HCT116 (cell line): ENCODE results near the gene CIT. TPM values are rescaled to one million over a fixed set of nuclear protein-coding genes. Genes with fewer than 3 reads are reported as not detected.

Experiments
- ATAC-seq: fragments of 200-7000 bp; cut with Tn5 transposase; 2 replicates; pipeline ENCODE4 v1.9.1; 2020; ENCODE audit warnings: mild to moderate bottlenecking, moderate library complexity
- BruUV-seq: library from RNA; stranded (reverse); fragments of 400-500 nt; replicated peaks from 2 replicates; lab custom pipeline; 2021; lab: Mats Ljungman, UMichigan
- CTCF ChIA-PET: fragments of 300-600 bp; sonication (Branson Sonifier 250); formaldehyde crosslinking; loops from one replicate; lab custom pipeline; 2021; ENCODE audit warnings: antibody characterized with exemption; lab: Charles Lee
- POLR2A ChIA-PET: fragments of 300-600, 350-600 bp; sonication (Branson Sonifier 250); formaldehyde crosslinking; loops from one replicate; lab custom pipeline; 2021; ENCODE audit warnings: antibody characterized with exemption; lab: Charles Lee
- RAD21 ChIA-PET, 2 experiments: fragments of 300-600 bp; sonication (Branson Sonifier 250); formaldehyde crosslinking; loops; one replicate each; lab custom pipeline; 2023; ENCODE audit warnings: low total read pairs in 2 of 2; ENCODE audit not compliant: uncharacterized antibody in 2 of 2, unreplicated experiment in 2 of 2, low non-redundant PET in 1 of 2; lab: Charles Lee
- DNase-seq: peaks from one replicate; pipeline ENCODE4 v3.0.0-alpha.2; 2010; ENCODE audit warnings: low read depth, low spot score
- H2AFZ ChIP-seq: fragments of 200-600 bp; shearing (Covaris generic), sonication (generic); 2 replicates; pipeline ENCODE4 v1.6.1; 2017; ENCODE audit warnings: low read depth, mixed run types, mixed read lengths, antibody characterized with exemption, low read length; ENCODE audit not compliant: poor library complexity, severe bottlenecking
- H3K27ac ChIP-seq: 2 replicates; pipeline ENCODE4 v1.5.1; 2012; ENCODE audit warnings: low read depth, low read length
- H3K27me3 ChIP-seq: fragments of 200-600 bp; sonication (generic); 2 replicates; pipeline ENCODE4 v1.6.1; 2016; ENCODE audit warnings: mixed run types, low read length, mixed read lengths; ENCODE audit not compliant: insufficient read depth
- H3K36me3 ChIP-seq, 2 experiments: fragments of 200-500 bp in 1 of 2; fragments of 200-600 bp in 1 of 2; sonication (Bioruptor generic) in 1 of 2; sonication (generic) in 1 of 2; 2 replicates each; pipeline versions ENCODE4 v1.5.1 to v1.6.1; 2014 to 2016; ENCODE audit warnings: low read length in 2 of 2, inconsistent platforms in 1 of 2, mixed read lengths in 1 of 2, mixed run types in 1 of 2; ENCODE audit not compliant: insufficient read depth in 2 of 2, control insufficient read depth in 1 of 2
- H3K4me1 ChIP-seq, 2 experiments: fragments of 200-600 bp in 1 of 2; sonication (generic) in 1 of 2; 2 replicates each; pipeline versions ENCODE4 v1.5.1 to v1.6.1; 2012 to 2017; ENCODE audit warnings: low read length in 2 of 2, inconsistent platforms in 1 of 2, mild to moderate bottlenecking in 1 of 2, mixed read lengths in 1 of 2, mixed run types in 1 of 2, moderate library complexity in 1 of 2; ENCODE audit not compliant: insufficient read depth in 2 of 2, control insufficient read depth in 1 of 2
- H3K4me2 ChIP-seq: fragments of 200-600 bp; sonication (generic); 2 replicates; pipeline ENCODE4 v1.6.1; 2017; ENCODE audit warnings: mixed run types, low read length, mixed read lengths
- H3K4me3 ChIP-seq, 2 experiments: fragments of 200-600 bp in 1 of 2; sonication (generic) in 1 of 2; replicated peaks in 1 of 2; 2 replicates each; pipeline ENCODE4 v1.5.1; 2011 to 2016; ENCODE audit warnings: low read length in 2 of 2, control low read depth in 1 of 2, low read depth in 1 of 2, mild to moderate bottlenecking in 1 of 2, mixed read lengths in 1 of 2, mixed run types in 1 of 2
- H3K79me2 ChIP-seq: fragments of 200-600 bp; sonication (generic); 2 replicates; pipeline ENCODE4 v1.6.1; 2017; ENCODE audit warnings: mild to moderate bottlenecking, mixed run types, low read length, moderate library complexity, mixed read lengths; ENCODE audit not compliant: insufficient read depth
- H3K9ac ChIP-seq: fragments of 200-600 bp; sonication (generic); 2 replicates; pipeline ENCODE4 v1.6.1; 2016; ENCODE audit warnings: low read length, mixed read lengths
- H3K9me2 ChIP-seq: fragments of 200-600 bp; sonication (generic), shearing (Covaris generic); 2 replicates; pipeline ENCODE4 v1.6.1; 2017; ENCODE audit warnings: mixed run types, mild to moderate bottlenecking, moderate library complexity; ENCODE audit not compliant: insufficient read depth
- H3K9me3 ChIP-seq, 2 experiments: fragments of 200-500 bp in 1 of 2; fragments of 200-600 bp in 1 of 2; sonication (Bioruptor generic) in 1 of 2; sonication (generic) in 1 of 2; 2 replicates each; pipeline ENCODE4 v1.6.1; 2014 to 2017; ENCODE audit warnings: low read length in 2 of 2, mixed read lengths in 2 of 2, inconsistent platforms in 1 of 2, low read depth in 1 of 2, mild to moderate bottlenecking in 1 of 2, mixed run types in 1 of 2, moderate library complexity in 1 of 2; ENCODE audit not compliant: control insufficient read depth in 1 of 2, insufficient read depth in 1 of 2
- H4K20me1 ChIP-seq: fragments of 200-600 bp; sonication (generic), shearing (Covaris generic); 2 replicates; pipeline ENCODE4 v1.6.1; 2017; ENCODE audit warnings: mixed run types, mild to moderate bottlenecking, moderate library complexity; ENCODE audit not compliant: insufficient read depth
- ATF3 ChIP-seq: IDR thresholded peaks from 2 replicates; pipeline ENCODE4 v1.6.1; 2012
- CBX3 ChIP-seq: IDR thresholded peaks from 2 replicates; pipeline ENCODE4 v1.6.1; 2012; ENCODE audit warnings: low read depth
- CEBPB ChIP-seq: IDR thresholded peaks from 2 replicates; pipeline ENCODE4 v1.6.1; 2012; ENCODE audit warnings: low read depth
- EGR1 ChIP-seq: IDR thresholded peaks from 2 replicates; pipeline ENCODE4 v1.6.1; 2012; ENCODE audit warnings: low read depth
- ELF1 ChIP-seq: IDR thresholded peaks from 2 replicates; pipeline ENCODE4 v1.6.1; 2012; ENCODE audit warnings: low read depth, borderline replicate concordance
- EZH2 ChIP-seq: fragments of 200-600 bp; sonication (generic); IDR thresholded peaks from 2 replicates; pipeline ENCODE4 v1.6.1; 2017; ENCODE audit warnings: antibody characterized with exemption, mixed run types
- EZH2phosphoT487 ChIP-seq: fragments of 200-600 bp; IDR thresholded peaks from 2 replicates; pipeline ENCODE4 v1.6.1; 2018; ENCODE audit warnings: antibody characterized with exemption, borderline replicate concordance
- FOSL1 ChIP-seq: IDR thresholded peaks from 2 replicates; pipeline ENCODE4 v1.6.1; 2012; ENCODE audit warnings: low read depth
- JUND ChIP-seq: IDR thresholded peaks from 2 replicates; pipeline ENCODE4 v1.6.1; 2012
- POLR2A ChIP-seq: IDR thresholded peaks from 2 replicates; pipeline ENCODE4 v1.7.0; 2011; ENCODE audit warnings: borderline replicate concordance; ENCODE audit not compliant: insufficient read depth, insufficient read length; ENCODE audit errors: extremely low read depth
- POLR2AphosphoS5 ChIP-seq: IDR thresholded peaks from 2 replicates; pipeline ENCODE4 v1.6.1; 2011; ENCODE audit warnings: mild to moderate bottlenecking, low read depth, low read length, moderate library complexity
- RAD21 ChIP-seq: IDR thresholded peaks from 2 replicates; pipeline ENCODE4 v1.6.1; 2012; ENCODE audit warnings: low read depth, mild to moderate bottlenecking
- SIN3A ChIP-seq: IDR thresholded peaks from 2 replicates; pipeline ENCODE4 v1.6.1; 2012; ENCODE audit warnings: low read depth
- SP1 ChIP-seq: IDR thresholded peaks from 2 replicates; pipeline ENCODE4 v1.6.1; 2012; ENCODE audit warnings: low read depth
- SRF ChIP-seq: IDR thresholded peaks from 2 replicates; pipeline ENCODE4 v1.6.1; 2012; ENCODE audit warnings: low read depth
- TCF7L2 ChIP-seq: IDR thresholded peaks from 2 replicates; pipeline ENCODE4 v1.7.0; 2011; ENCODE audit warnings: borderline replicate concordance, inconsistent platforms; ENCODE audit not compliant: insufficient read depth, insufficient read length; ENCODE audit errors: extremely low read depth
- YY1 ChIP-seq: IDR thresholded peaks from 2 replicates; pipeline ENCODE4 v1.6.1; 2011; ENCODE audit warnings: low read length, low read depth, moderate library complexity, mild to moderate bottlenecking; ENCODE audit not compliant: insufficient replicate concordance; ENCODE audit errors: extremely low read depth
- ZFX ChIP-seq: fragments of 450-650 bp; IDR thresholded peaks from 2 replicates; pipeline ENCODE4 v1.6.1; 2017
- ZNF274 ChIP-seq: fragments of 200-500 bp; sonication (Bioruptor generic); IDR thresholded peaks from 2 replicates; pipeline ENCODE4 v1.6.1; 2014; ENCODE audit warnings: mild to moderate bottlenecking, low read depth, low read length, inconsistent platforms
- intact Hi-C: fragments of 100-400 bp; cut with micrococcal nuclease; formaldehyde crosslinking; loops from 2 replicates; pipeline ENCODE4 v1.10.0; 2022
- total RNA-seq: library from RNA; stranded (reverse); gene quantifications from one replicate; pipeline ENCODE4 v1.2.1, GENCODE V29; 2021; ENCODE audit not compliant: unreplicated experiment
- TF ChIP-seq, protein P1 (sequence below): IDR thresholded peaks from 2 replicates; pipeline ENCODE4 v1.6.1; 2012

Gene CIT
- total RNA-seq, 1 experiment from 2014 or later, result 54.2 TPM

- no peak for TF ChIP-seq ZNF274
- TF ChIP-seq ELF1, result no peak
- no peak for TF ChIP-seq SIN3A
- TF ChIP-seq ZFX, result no peak
- no peak for TF ChIP-seq SP1
- TF ChIP-seq EZH2, result no peak
- no peak for TF ChIP-seq SRF
- TF ChIP-seq FOSL1, result no peak
- no peak for TF ChIP-seq JUND
Observed at GRCh38 chr12:119758722-119759121, 118.4 kb downstream of the CIT start (continued).

DNA sequence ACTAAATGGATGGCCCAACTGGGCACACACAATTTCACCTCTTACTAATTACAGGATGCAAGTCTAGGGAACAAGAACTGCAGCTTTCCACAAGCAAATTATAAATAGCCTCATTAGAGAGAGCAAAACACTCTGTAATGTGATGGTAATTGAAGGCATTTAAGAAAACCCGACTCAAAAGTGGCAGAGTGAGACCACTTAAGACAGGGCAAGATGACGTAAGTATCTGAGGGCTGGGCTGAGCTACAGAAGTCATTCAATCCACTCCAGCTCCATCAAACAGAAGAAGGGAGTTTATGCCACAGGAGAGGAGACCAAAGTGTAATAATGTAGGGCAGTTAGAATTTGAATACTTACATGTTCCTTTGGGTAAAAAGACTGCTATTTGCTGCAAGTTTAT is 118.9 kb downstream of the CIT start:
- POLR2A ChIA-PET, result no interaction called here
- ATAC-seq (no peak), DNase-seq (no peak)
- TF ChIP-seq ATF3, result no peak
- TF ChIP-seq, protein P1, sequence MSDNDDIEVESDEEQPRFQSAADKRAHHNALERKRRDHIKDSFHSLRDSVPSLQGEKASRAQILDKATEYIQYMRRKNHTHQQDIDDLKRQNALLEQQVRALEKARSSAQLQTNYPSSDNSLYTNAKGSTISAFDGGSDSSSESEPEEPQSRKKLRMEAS, result no peak
- no peak for TF ChIP-seq EGR1
- TF ChIP-seq JUND, result no peak
- no peak for TF ChIP-seq SRF
- Histone ChIP-seq H3K27ac (no peak overlapping the region), H3K79me2 (no peaks in the 10 kb centered on the region), H3K9me2 (no peaks in the 10 kb centered on the region), H3K4me2 (no peak overlapping the region), H3K27me3 (no peaks in the 10 kb centered on the region), H2AFZ (no peak overlapping the region), H3K4me3 (no peak overlapping the region), H3K9me3 (no peaks in the 10 kb centered on the region), H4K20me1 (no peaks in the 10 kb centered on the region), H3K36me3 (peaks cover 20 to 37% of the 10 kb centered on the region in 2 experiments), H3K9ac (no peak overlapping the region), H3K4me1 (no peaks in the 10 kb centered on the region)
- intact Hi-C loops, result no loop called here
- no TSS peak for BruUV-seq
- CTCF ChIA-PET, result no interaction called here
- RAD21 ChIA-PET, result no interaction called here

DNA sequence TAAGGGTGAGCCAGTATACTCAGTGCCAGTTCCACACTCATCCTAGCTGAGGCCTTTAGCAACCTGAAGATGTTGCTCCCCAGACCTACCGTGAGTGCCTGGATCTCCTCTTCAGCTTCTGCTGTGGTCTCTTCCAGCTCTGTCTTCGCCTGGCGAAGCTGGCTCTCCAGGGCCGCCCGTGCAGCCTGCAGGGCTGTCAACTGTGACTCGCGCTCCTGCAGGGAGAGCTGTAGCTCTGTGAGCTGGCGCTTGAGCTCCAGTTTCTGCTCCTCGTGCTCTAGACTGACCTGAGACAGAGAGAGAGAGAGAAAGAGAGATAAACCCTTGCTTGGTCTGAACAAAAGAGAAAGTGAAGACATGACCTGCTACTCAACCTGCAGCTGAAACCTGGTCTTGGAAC is 125.2 kb downstream of the CIT start:
- intact Hi-C loops, result no loop called here
- Histone ChIP-seq H2AFZ (no peak overlapping the region), H3K79me2 (no peaks in the 10 kb centered on the region), H3K9ac (no peak overlapping the region), H4K20me1 (no peaks in the 10 kb centered on the region), H3K9me2 (no peaks in the 10 kb centered on the region), H3K4me2 (no peak overlapping the region), H3K36me3 (peaks cover 14 to 38% of the 10 kb centered on the region in 2 experiments; a peak in 3 of 4 replicates), H3K27ac (no peak overlapping the region), H3K4me3 (no peak overlapping the region), H3K27me3 (no peaks in the 10 kb centered on the region), H3K9me3 (no peaks in the 10 kb centered on the region), H3K4me1 (no peaks in the 10 kb centered on the region)
- no peak for DNase-seq
- no TSS peak for BruUV-seq
- RAD21 ChIA-PET, result no interaction called here
- CTCF ChIA-PET, result no interaction called here
- no peak for ATAC-seq
- POLR2A ChIA-PET, result no interaction called here
- no peak for TF ChIP-seq FOSL1
- TF ChIP-seq EZH2phosphoT487, result no peak
- no peak for TF ChIP-seq ZNF274
- TF ChIP-seq CEBPB, result no peak
- TF ChIP-seq SP1, result no peak
- TF ChIP-seq EZH2, result no peak
- TF ChIP-seq EGR1, result no peak
- no peak for TF ChIP-seq ELF1
- TF ChIP-seq JUND, result no peak
- no peak for TF ChIP-seq POLR2A
- TF ChIP-seq RAD21, result no peak
- no peak for TF ChIP-seq ZFX
- no peak for TF ChIP-seq POLR2AphosphoS5
- no peak for TF ChIP-seq ATF3
- TF ChIP-seq TCF7L2, result no peak
- no peak for TF ChIP-seq CBX3
- TF ChIP-seq SIN3A, result no peak
- TF ChIP-seq YY1, result no peak
